H9 (cell line): ENCODE results near the gene ZFP69. TPM values are rescaled to one million over a fixed set of nuclear protein-coding genes. Genes with fewer than 3 reads are reported as not detected.

ENCODE experiments used
- DNase-seq: peaks from one replicate; pipeline ENCODE4 v3.0.0-alpha.2; 2017
- H2AFZ ChIP-seq: one replicate; pipeline ENCODE4 v1.6.1; 2013; ENCODE audit warnings: mild to moderate bottlenecking, low read length, control low read depth, moderate library complexity
- H2AK5ac ChIP-seq: 2 replicates; pipeline ENCODE4 v1.6.1; 2013; ENCODE audit warnings: low read length, control low read depth, mixed read lengths; ENCODE audit not compliant: insufficient read length
- H2BK120ac ChIP-seq: one replicate; pipeline ENCODE4 v1.6.1; 2013; ENCODE audit warnings: low read depth, mild to moderate bottlenecking, low read length, control low read depth, inconsistent platforms; ENCODE audit not compliant: poor library complexity, severe bottlenecking
- H2BK12ac ChIP-seq: 2 replicates; pipeline ENCODE4 v1.6.1; 2013; ENCODE audit warnings: low read length, control low read depth, mixed read lengths, low read depth; ENCODE audit not compliant: insufficient read length
- H2BK15ac ChIP-seq: 2 replicates; pipeline ENCODE4 v1.6.1; 2013; ENCODE audit warnings: low read depth, low read length, control low read depth
- H2BK20ac ChIP-seq: one replicate; pipeline ENCODE4 v1.6.1; 2013; ENCODE audit warnings: low read depth, mild to moderate bottlenecking, low read length, control low read depth, inconsistent platforms; ENCODE audit not compliant: poor library complexity, severe bottlenecking
- H2BK5ac ChIP-seq: 2 replicates; pipeline ENCODE4 v1.6.1; 2013; ENCODE audit warnings: low read length, control low read depth, mixed read lengths; ENCODE audit not compliant: insufficient read length
- H3K14ac ChIP-seq: 2 replicates; pipeline ENCODE4 v1.6.1; 2013; ENCODE audit warnings: low read length, control low read depth; ENCODE audit not compliant: insufficient read depth
- H3K18ac ChIP-seq: 2 replicates; pipeline ENCODE4 v1.6.1; 2013; ENCODE audit warnings: low read depth, mild to moderate bottlenecking, mixed read lengths, low read length, control low read depth; ENCODE audit not compliant: insufficient read length
- H3K23ac ChIP-seq: 2 replicates; pipeline ENCODE4 v1.6.1; 2013; ENCODE audit warnings: low read length, control low read depth, mixed read lengths, low read depth; ENCODE audit not compliant: insufficient read length
- H3K23me2 ChIP-seq: 2 replicates; pipeline ENCODE4 v1.6.1; 2013; ENCODE audit warnings: low read depth, mild to moderate bottlenecking, mixed read lengths, low read length, control low read depth; ENCODE audit not compliant: insufficient read length, poor library complexity, severe bottlenecking
- H3K27ac ChIP-seq: 2 replicates; pipeline ENCODE4 v1.5.1; 2013; ENCODE audit warnings: low read length, control low read depth, mixed read lengths, low read depth; ENCODE audit not compliant: insufficient read length
- H3K27me3 ChIP-seq: 2 replicates; pipeline ENCODE4 v1.6.1; 2013; ENCODE audit warnings: low read length, control low read depth, inconsistent platforms; ENCODE audit not compliant: insufficient read depth
- H3K4ac ChIP-seq: 2 replicates; pipeline ENCODE4 v1.6.1; 2013; ENCODE audit warnings: low read depth, mild to moderate bottlenecking, control low read depth, inconsistent platforms, low read length, moderate library complexity
- H3K4me1 ChIP-seq: 2 replicates; pipeline ENCODE4 v1.6.1; 2013; ENCODE audit warnings: low read length, control low read depth, inconsistent platforms; ENCODE audit not compliant: insufficient read depth
- H3K4me2 ChIP-seq: 2 replicates; pipeline ENCODE4 v1.6.1; 2013; ENCODE audit warnings: low read length, control low read depth, mixed read lengths; ENCODE audit not compliant: insufficient read length, insufficient read depth
- H3K56ac ChIP-seq: 2 replicates; pipeline ENCODE4 v1.6.1; 2013; ENCODE audit warnings: low read depth, mild to moderate bottlenecking, mixed read lengths, low read length, control low read depth; ENCODE audit not compliant: insufficient read length
- H3K79me1 ChIP-seq: 2 replicates; pipeline ENCODE4 v1.6.1; 2013; ENCODE audit warnings: low read depth, mild to moderate bottlenecking, moderate library complexity, low read length, control low read depth, inconsistent platforms; ENCODE audit not compliant: insufficient read depth, poor library complexity, severe bottlenecking
- H3K79me2 ChIP-seq: 2 replicates; pipeline ENCODE4 v1.6.1; 2013; ENCODE audit warnings: low read length, control low read depth, inconsistent platforms; ENCODE audit not compliant: insufficient read depth
- H3K9ac ChIP-seq: 2 replicates; pipeline ENCODE4 v1.6.1; 2013; ENCODE audit warnings: low read length, control low read depth, mixed read lengths; ENCODE audit not compliant: insufficient read length; ENCODE audit errors: extremely low read depth
- H3K9me3 ChIP-seq: one replicate; pipeline ENCODE4 v1.6.1; 2013; ENCODE audit warnings: low read depth, low read length, inconsistent platforms; ENCODE audit not compliant: control insufficient read depth
- H3T11ph ChIP-seq: one replicate; pipeline ENCODE4 v1.6.1; 2013; ENCODE audit warnings: mild to moderate bottlenecking, low read length, control low read depth, inconsistent platforms
- H4K20me1 ChIP-seq: one replicate; pipeline ENCODE4 v1.6.1; 2013; ENCODE audit not compliant: control insufficient read depth, insufficient read length, insufficient read depth
- H4K5ac ChIP-seq: 2 replicates; pipeline ENCODE4 v1.6.1; 2013; ENCODE audit warnings: low read depth, mild to moderate bottlenecking, mixed read lengths, low read length, control low read depth; ENCODE audit not compliant: insufficient read length
- H4K8ac ChIP-seq: replicated peaks from 2 replicates; pipeline ENCODE4 v1.6.1; 2013; ENCODE audit warnings: low read length, control low read depth, mixed read lengths, low read depth; ENCODE audit not compliant: insufficient read length
- H4K91ac ChIP-seq: 2 replicates; pipeline ENCODE4 v1.6.1; 2013; ENCODE audit warnings: low read depth, mild to moderate bottlenecking, moderate library complexity, mixed read lengths, low read length, control low read depth; ENCODE audit not compliant: insufficient read length
- H3K27ac Mint-ChIP-seq, 3 experiments: 2 replicates in 2 of 3; 3 replicates in 1 of 3; pipeline ENCODE4 v1.8.0; 2020 to 2021; ENCODE audit warnings: mixed read lengths in 3 of 3, mild to moderate bottlenecking in 1 of 3, moderate library complexity in 1 of 3
- H3K27me3 Mint-ChIP-seq: 2 replicates; pipeline ENCODE4 v1.8.0; 2021; ENCODE audit warnings: low read depth, mild to moderate bottlenecking, moderate library complexity, mixed read lengths
- H3K36me3 Mint-ChIP-seq, 3 experiments: 2 replicates in 2 of 3; 3 replicates in 1 of 3; pipeline ENCODE4 v1.8.0; 2020 to 2021; ENCODE audit warnings: low read depth in 3 of 3, mixed read lengths in 3 of 3; ENCODE audit not compliant: insufficient read depth in 1 of 3
- H3K4me1 Mint-ChIP-seq, 2 experiments: 2 replicates each; pipeline ENCODE4 v1.8.0; 2020; ENCODE audit warnings: mixed read lengths in 2 of 2
- H3K4me3 Mint-ChIP-seq, 2 experiments: 2 replicates in 1 of 2; 3 replicates in 1 of 2; pipeline ENCODE4 v1.8.0; 2020 to 2021; ENCODE audit warnings: mild to moderate bottlenecking in 2 of 2, mixed read lengths in 2 of 2, moderate library complexity in 1 of 2
- H3K9me3 Mint-ChIP-seq, 2 experiments: 2 replicates in 1 of 2; 3 replicates in 1 of 2; pipeline ENCODE4 v1.8.0; 2020; ENCODE audit warnings: mild to moderate bottlenecking in 2 of 2, mixed read lengths in 2 of 2, moderate library complexity in 1 of 2
- total RNA-seq: library from RNA; stranded (reverse); gene quantifications from 2 replicates; pipeline ENCODE4 v1.2.1, GENCODE V29; 2021
- TF ChIP-seq, protein P1 (sequence below): fragments of 200-600 bp; sonication (generic); conservative IDR thresholded peaks from 3 replicates; pipeline ENCODE4 v1.8.0; 2021; ENCODE audit warnings: antibody characterized with exemption, mild to moderate bottlenecking

ZFP69 gene
- total RNA-seq, 1 experiment from 2014 or later = 6.8 TPM

DNA sequence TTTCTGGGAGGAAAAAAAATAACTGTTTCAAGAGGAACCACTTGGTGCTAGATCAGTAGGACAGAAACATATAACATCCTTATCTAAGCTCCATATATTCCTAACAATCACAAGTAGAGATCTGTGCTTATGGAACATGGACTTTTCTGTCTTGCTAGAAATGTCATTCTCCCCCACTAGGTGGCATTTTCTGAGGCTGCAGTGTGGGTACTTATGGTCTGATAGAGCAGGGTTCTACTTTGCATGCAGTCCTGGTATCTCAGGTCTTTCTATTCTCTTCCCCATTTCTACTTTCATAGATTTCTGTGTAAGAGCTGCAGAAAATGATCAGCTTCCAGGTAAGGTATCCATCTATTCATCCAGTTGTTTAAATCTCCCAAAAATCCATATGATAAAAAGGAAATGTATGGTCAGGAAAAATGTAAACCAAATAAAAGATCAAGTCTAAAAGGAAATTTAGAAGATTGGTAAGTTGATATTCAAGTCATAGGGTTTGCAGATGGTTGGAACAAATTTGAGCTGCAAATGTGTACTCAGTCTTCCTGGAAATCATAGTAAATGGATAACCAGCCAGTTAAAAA lies 55.8 kb downstream of the ZFP69 start:
- no peak for DNase-seq
- Histone ChIP-seq H3K23ac (no peak overlapping the region), H3K56ac (no peak overlapping the region), H3K4me2 (peak overlapping the region; percentile 95), H4K91ac (no peak overlapping the region), H3K14ac (no peak overlapping the region), H3T11ph (no peak overlapping the region), H2BK12ac (no peak overlapping the region), H2BK15ac (no peak overlapping the region), H2BK120ac (no peak overlapping the region), H2AFZ (no peak overlapping the region), H4K20me1 (no peaks in the 10 kb centered on the region), H3K9ac (no peak overlapping the region), H2AK5ac (no peak overlapping the region), H3K4ac (no peak overlapping the region), H3K27me3 (no peaks in the 10 kb centered on the region), H3K79me1 (no peaks in the 10 kb centered on the region), H3K18ac (no peak overlapping the region), H4K8ac (no peak overlapping the region), H3K27ac (no peak overlapping the region), H2BK20ac (no peak overlapping the region), H3K79me2 (no peaks in the 10 kb centered on the region), H4K5ac (no peak overlapping the region), H3K23me2 (peaks cover 10% of the 10 kb centered on the region), H3K4me1 (no peaks in the 10 kb centered on the region), H2BK5ac (no peak overlapping the region), H3K9me3 (no peaks in the 10 kb centered on the region)
- no peak overlapping the region for H3K27ac Mint-ChIP-seq
- H3K4me1 Mint-ChIP-seq = peaks cover 12 to 18% of the 10 kb centered on the region in 2 experiments
- TF ChIP-seq, protein P1, sequence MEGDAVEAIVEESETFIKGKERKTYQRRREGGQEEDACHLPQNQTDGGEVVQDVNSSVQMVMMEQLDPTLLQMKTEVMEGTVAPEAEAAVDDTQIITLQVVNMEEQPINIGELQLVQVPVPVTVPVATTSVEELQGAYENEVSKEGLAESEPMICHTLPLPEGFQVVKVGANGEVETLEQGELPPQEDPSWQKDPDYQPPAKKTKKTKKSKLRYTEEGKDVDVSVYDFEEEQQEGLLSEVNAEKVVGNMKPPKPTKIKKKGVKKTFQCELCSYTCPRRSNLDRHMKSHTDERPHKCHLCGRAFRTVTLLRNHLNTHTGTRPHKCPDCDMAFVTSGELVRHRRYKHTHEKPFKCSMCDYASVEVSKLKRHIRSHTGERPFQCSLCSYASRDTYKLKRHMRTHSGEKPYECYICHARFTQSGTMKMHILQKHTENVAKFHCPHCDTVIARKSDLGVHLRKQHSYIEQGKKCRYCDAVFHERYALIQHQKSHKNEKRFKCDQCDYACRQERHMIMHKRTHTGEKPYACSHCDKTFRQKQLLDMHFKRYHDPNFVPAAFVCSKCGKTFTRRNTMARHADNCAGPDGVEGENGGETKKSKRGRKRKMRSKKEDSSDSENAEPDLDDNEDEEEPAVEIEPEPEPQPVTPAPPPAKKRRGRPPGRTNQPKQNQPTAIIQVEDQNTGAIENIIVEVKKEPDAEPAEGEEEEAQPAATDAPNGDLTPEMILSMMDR = peak; percentile 80
- H3K27me3 Mint-ChIP-seq = peaks cover 4% of the 10 kb centered on the region
- H3K36me3 Mint-ChIP-seq = peaks cover 11 to 18% (median 11%) of the 10 kb centered on the region in 3 experiments; a peak in 5 of 7 replicates
- peaks cover 0 to 2% of the 10 kb centered on the region in 2 experiments; a peak in 2 of 5 replicates for H3K9me3 Mint-ChIP-seq
- peak overlapping the region; percentile 97 to 99; a peak in 4 of 5 replicates for H3K4me3 Mint-ChIP-seq
